OCI-LY7 (cell line): ENCODE measurements around the gene KAT14. TPM values are rescaled to one million over a fixed set of nuclear protein-coding genes. Genes with fewer than 3 reads are reported as not detected.

Experiments used
- BruUV-seq: library from RNA; stranded (reverse); fragments of 400-500 nt; replicated peaks from 2 replicates; lab custom pipeline; 2021; lab: Mats Ljungman, UMichigan
- CTCF ChIA-PET: fragments of 300-600 bp; sonication (Branson Sonifier 250); formaldehyde crosslinking; loops from one replicate; lab custom pipeline; 2022; ENCODE audit warnings: antibody characterized with exemption; ENCODE audit not compliant: unreplicated experiment; lab: Charles Lee
- POLR2A ChIA-PET: fragments of 300-600 bp; sonication (Branson Sonifier 250); formaldehyde crosslinking; loops from one replicate; lab custom pipeline; 2022; ENCODE audit warnings: antibody characterized with exemption; lab: Charles Lee
- DNase-seq: peaks from one replicate; pipeline ENCODE4 v3.0.0-alpha.2; 2015; ENCODE audit warnings: low spot score
- H2AFZ ChIP-seq: fragments of 200-600 bp; sonication (generic), shearing (Covaris generic); 2 replicates; pipeline ENCODE4 v1.6.1; 2014; ENCODE audit warnings: mild to moderate bottlenecking, antibody characterized with exemption, low read length, moderate library complexity
- H3K27ac ChIP-seq: fragments of 200-600 bp; sonication (generic); 2 replicates; pipeline ENCODE4 v1.5.1; 2014; ENCODE audit warnings: mixed run types, low read depth, mild to moderate bottlenecking, moderate library complexity, low read length, inconsistent platforms; ENCODE audit not compliant: poor library complexity, severe bottlenecking
- H3K36me3 ChIP-seq: fragments of 200-600 bp; sonication (generic); 2 replicates; pipeline ENCODE4 v1.6.1; 2014; ENCODE audit warnings: mild to moderate bottlenecking, antibody characterized with exemption, low read length, moderate library complexity, mixed read lengths; ENCODE audit not compliant: insufficient read depth
- H3K4me1 ChIP-seq: fragments of 200-600 bp; sonication (generic); 2 replicates; pipeline ENCODE4 v1.5.1; 2014; ENCODE audit warnings: mild to moderate bottlenecking, low read length; ENCODE audit not compliant: insufficient read depth, poor library complexity, severe bottlenecking
- H3K4me2 ChIP-seq: fragments of 200-600 bp; sonication (generic); 2 replicates; pipeline ENCODE4 v1.6.1; 2014; ENCODE audit warnings: mild to moderate bottlenecking, low read length
- H3K4me3 ChIP-seq: fragments of 200-600 bp; sonication (generic); 2 replicates; pipeline ENCODE4 v1.5.1; 2014; ENCODE audit warnings: mild to moderate bottlenecking, low read depth, low read length; ENCODE audit not compliant: poor library complexity, severe bottlenecking
- H3K79me2 ChIP-seq: fragments of 200-600 bp; sonication (generic); 2 replicates; pipeline ENCODE4 v1.6.1; 2016; ENCODE audit warnings: low read depth, mild to moderate bottlenecking, low read length, moderate library complexity, mixed read lengths; ENCODE audit not compliant: insufficient read depth
- H3K9me2 ChIP-seq: fragments of 200-600 bp; sonication (generic); 2 replicates; pipeline ENCODE4 v1.6.1; 2016; ENCODE audit warnings: mild to moderate bottlenecking, low read length, mixed read lengths; ENCODE audit not compliant: insufficient read depth
- H3K9me3 ChIP-seq: fragments of 200-600 bp; sonication (generic); 2 replicates; pipeline ENCODE4 v1.6.1; 2014; ENCODE audit warnings: mild to moderate bottlenecking, mixed run types, low read length, mixed read lengths
- H4K20me1 ChIP-seq: fragments of 200-600 bp; sonication (generic); 2 replicates; pipeline ENCODE4 v1.6.1; 2014; ENCODE audit warnings: mild to moderate bottlenecking, antibody characterized with exemption, low read length, moderate library complexity, mixed read lengths; ENCODE audit not compliant: insufficient read depth
- CTCF ChIP-seq: fragments of 200-600 bp; sonication (generic); conservative IDR thresholded peaks from 2 replicates; pipeline ENCODE4 v1.5.1; 2014; ENCODE audit warnings: mild to moderate bottlenecking, antibody characterized with exemption, low read length, moderate library complexity, mixed read lengths
- EZH2phosphoT487 ChIP-seq: fragments of 200-600 bp; sonication (generic); IDR thresholded peaks from 2 replicates; pipeline ENCODE4 v1.6.1; 2018; ENCODE audit warnings: low read depth, borderline replicate concordance, mild to moderate bottlenecking, mixed run types, antibody characterized with exemption, low read length, moderate library complexity, mixed read lengths
- intact Hi-C: fragments of 100-400 bp; cut with micrococcal nuclease; formaldehyde crosslinking; loops from one replicate; pipeline ENCODE4 v1.10.0; 2022; ENCODE audit not compliant: unreplicated experiment
- total RNA-seq, 2 experiments: library from RNA; depleted of rRNA in 1 of 2; stranded (reverse); fragments of >200 nt in 1 of 2; shearing (Covaris generic) in 1 of 2; gene quantifications; 2 replicates each; pipeline ENCODE4 v1.2.3, GENCODE V29; 2014 to 2022

The KAT14 gene
- total RNA-seq, 2 experiments from 2014 or later = 13.1 to 19.6 TPM

GRCh38 chr20:18187020-18187419, 49.4 kb downstream of the KAT14 start:
- ChIA-PET POLR2A (no interaction called here), CTCF (no interaction called here)

GRCh38 chr20:18188434-18188833, 50.8 kb downstream of the KAT14 start:
- H3K4me2 ChIP-seq = no peak overlapping the region
- no peaks in the 10 kb centered on the region for H3K4me1 ChIP-seq
- TF ChIP-seq EZH2phosphoT487 (no peak), CTCF (no peak)
- peaks cover 64% of the 10 kb centered on the region for H3K36me3 ChIP-seq
- intact Hi-C loops = no loop called here
- H2AFZ ChIP-seq = no peak overlapping the region
- no TSS peak for BruUV-seq
- H3K27ac ChIP-seq = no peak overlapping the region
- H3K9me3 ChIP-seq = no peaks in the 10 kb centered on the region
- CTCF ChIA-PET = no interaction called here
- no peak for DNase-seq
- H3K9me2 ChIP-seq = no peaks in the 10 kb centered on the region
- no peaks in the 10 kb centered on the region for H3K79me2 ChIP-seq
- no peaks in the 10 kb centered on the region for H4K20me1 ChIP-seq
- POLR2A ChIA-PET = interaction anchor here (0.5 to 0.7 kb wide), 2 partner anchors 1460 to 1897 kb away, joined by 3 read pairs; no protein-coding TSS in a partner anchor
- H3K4me3 ChIP-seq = no peak overlapping the region

More at GRCh38 chr20:18187020-18187419, 49.4 kb downstream of the KAT14 start:
- Histone ChIP-seq H3K36me3 (peaks cover 75% of the 10 kb centered on the region), H3K79me2 (no peaks in the 10 kb centered on the region), H3K4me3 (no peak overlapping the region), H3K9me2 (no peaks in the 10 kb centered on the region), H3K4me2 (no peak overlapping the region), H3K9me3 (no peaks in the 10 kb centered on the region), H4K20me1 (no peaks in the 10 kb centered on the region), H3K27ac (no peak overlapping the region), H2AFZ (no peak overlapping the region), H3K4me1 (no peaks in the 10 kb centered on the region)
- BruUV-seq = no TSS peak
- TF ChIP-seq EZH2phosphoT487 = no peak
- no peak for TF ChIP-seq CTCF
- intact Hi-C loops = no loop called here
- DNase-seq = no peak

- Histone ChIP-seq H3K9me3 (no peaks in the 10 kb centered on the region), H4K20me1 (no peaks in the 10 kb centered on the region), H2AFZ (no peak overlapping the region), H3K9me2 (no peaks in the 10 kb centered on the region), H3K27ac (no peak overlapping the region), H3K4me2 (no peak overlapping the region), H3K4me3 (no peak overlapping the region), H3K4me1 (no peaks in the 10 kb centered on the region), H3K79me2 (no peaks in the 10 kb centered on the region), H3K36me3 (peaks cover 43% of the 10 kb centered on the region)
- ChIA-PET CTCF (no interaction called here), POLR2A (interaction anchor here (0.6 kb wide), 1 partner anchor 33 kb away, joined by 3 read pairs; no protein-coding TSS in a partner anchor)
- no peak for DNase-seq
- no TSS peak for BruUV-seq
- intact Hi-C loops = no loop called here
- TF ChIP-seq EZH2phosphoT487 (no peak), CTCF (peak; percentile 46; the same call in 1 of the 2 replicates)
Observed at GRCh38 chr20:18190338-18191233, 52.9 kb downstream of the KAT14 start.
